Sigmoid colon (tissue), 7 donors: ENCODE results near the gene ATP9A. TPM values are rescaled to one million over a fixed set of nuclear protein-coding genes. Genes with fewer than 3 reads are reported as not detected.

Experiments
- DNase-seq: peaks from one replicate; pipeline ENCODE4 v3.0.0-alpha.2; 2019
- H3K27ac ChIP-seq, 4 donors: fragments of 200-600 bp; sonication (generic); one replicate each; pipeline ENCODE4 v1.5.1; 2016 to 2019; ENCODE audit warnings: mild to moderate bottlenecking in 1 of 4
- H3K27me3 ChIP-seq, 3 donors: fragments of 200-600 bp; sonication (generic); one replicate each; pipeline ENCODE4 v1.5.1; 2019; ENCODE audit warnings: mild to moderate bottlenecking in 1 of 3
- H3K36me3 ChIP-seq, 4 donors: fragments of 200-600 bp; sonication (generic); one replicate each; pipeline ENCODE4 v1.5.1; 2016 to 2019
- H3K4me1 ChIP-seq, 4 donors: fragments of 200-600 bp; sonication (generic); one replicate each; pipeline ENCODE4 v1.5.1; 2017 to 2019
- H3K4me3 ChIP-seq, 4 donors: fragments of 200-600 bp; sonication (generic); one replicate each; pipeline ENCODE4 v1.5.1; 2017 to 2019; ENCODE audit warnings: mild to moderate bottlenecking in 2 of 4, moderate library complexity in 1 of 4
- H3K9me3 ChIP-seq, 4 donors: fragments of 200-600 bp in 3 of 4; sonication (generic) in 3 of 4; one replicate each; pipeline versions ENCODE4 v1.5.1 to v1.6.1; 2013 to 2019
- EP300 ChIP-seq, 4 donors: sonication (generic); formaldehyde crosslinking; IDR thresholded peaks; one replicate each; pipeline ENCODE4 v1.6.1; 2017; ENCODE audit warnings: antibody characterized with exemption in 4 of 4
- POLR2A ChIP-seq, 2 donors: fragments of 450-650 bp; IDR thresholded peaks; one replicate each; pipeline ENCODE4 v1.6.1; 2016; ENCODE audit warnings: antibody characterized with exemption in 2 of 2, mild to moderate bottlenecking in 2 of 2, moderate library complexity in 2 of 2
- POLR2AphosphoS5 ChIP-seq, 4 donors: sonication (generic); formaldehyde crosslinking; IDR thresholded peaks; one replicate each; pipeline ENCODE4 v1.6.1; 2017; ENCODE audit warnings: antibody characterized with exemption in 4 of 4
- WGBS, 2 donors: extraction: QIAGEN DNeasy Blood & Tissue Kit; methylation state at CpG; one replicate each; pipeline ENCODE4 v1.1.7; 2013; 5-methylcytosine and 5-hydroxymethylcytosine counted together
- intact Hi-C: fragments of 100-400 bp; cut with DNase I; formaldehyde crosslinking; loops from one replicate; pipeline ENCODE4 v1.15.1; 2023
- polyA plus RNA-seq, 3 donors: library from polyadenylated mRNA; stranded (reverse); fragments of 200-250 nt; gene quantifications; one replicate each; pipeline ENCODE4 v1.2.3, GENCODE V29; 2013
- total RNA-seq, 4 donors: library from RNA; depleted of rRNA; stranded (reverse); fragments of >200 nt; gene quantifications; one replicate each; pipeline ENCODE4 v1.1.0, GENCODE V29; 2016
- TF ChIP-seq, protein P1 (sequence below), 4 experiments: fragments of 450-650 bp in 3 of 4; fragments of 200-600 bp in 1 of 4; IDR thresholded peaks; one replicate each; pipeline ENCODE4 v1.5.1; 2016 to 2019; ENCODE audit warnings: antibody characterized with exemption in 4 of 4, mild to moderate bottlenecking in 3 of 4, moderate library complexity in 2 of 4
- donor health status: healthy with polysubstance abuse.
- donor health status: Bipolar disorder and iron deficiency.
- donor health status: healthy.

The ATP9A gene
- total and polyA plus RNA-seq, 7 donors: 4.2 to 34.8 (median 31.0) TPM

DNA sequence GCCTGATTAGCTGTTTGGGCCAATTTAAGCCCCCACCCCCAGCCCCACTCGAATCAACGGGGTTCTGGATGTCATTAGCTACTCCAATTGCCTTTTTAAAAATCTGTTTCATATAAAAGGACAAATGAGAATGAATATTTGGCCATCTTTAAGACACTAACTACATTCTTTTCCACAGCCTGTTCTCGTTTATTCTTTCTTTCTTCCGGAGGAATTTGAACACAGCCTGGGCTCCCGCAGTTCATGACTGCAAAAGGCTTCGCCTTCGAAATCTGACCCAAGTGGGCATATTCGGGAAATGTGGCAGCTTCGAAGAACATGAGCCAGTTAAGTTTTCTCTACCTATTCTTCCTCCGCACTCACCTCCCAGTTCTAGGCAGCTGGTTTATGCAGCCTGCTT, 176.3 kb downstream of the ATP9A start:
- intact Hi-C loops: no loop called here
- Histone ChIP-seq H3K4me1 (peaks cover 0 to 13% (median 6%) of the 10 kb centered on the region in 4 donors), H3K27me3 (no peaks in the 10 kb centered on the region), H3K4me3 (no peak overlapping the region), H3K27ac (no peak overlapping the region), H3K9me3 (no peaks in the 10 kb centered on the region), H3K36me3 (peaks cover 0 to under 1% (median 0%) of the 10 kb centered on the region in 4 donors)
- 89% methylated on average over 10 of the region's 10 CpGs for WGBS, 2 donors
- no peak for DNase-seq
- TF ChIP-seq, protein P1, sequence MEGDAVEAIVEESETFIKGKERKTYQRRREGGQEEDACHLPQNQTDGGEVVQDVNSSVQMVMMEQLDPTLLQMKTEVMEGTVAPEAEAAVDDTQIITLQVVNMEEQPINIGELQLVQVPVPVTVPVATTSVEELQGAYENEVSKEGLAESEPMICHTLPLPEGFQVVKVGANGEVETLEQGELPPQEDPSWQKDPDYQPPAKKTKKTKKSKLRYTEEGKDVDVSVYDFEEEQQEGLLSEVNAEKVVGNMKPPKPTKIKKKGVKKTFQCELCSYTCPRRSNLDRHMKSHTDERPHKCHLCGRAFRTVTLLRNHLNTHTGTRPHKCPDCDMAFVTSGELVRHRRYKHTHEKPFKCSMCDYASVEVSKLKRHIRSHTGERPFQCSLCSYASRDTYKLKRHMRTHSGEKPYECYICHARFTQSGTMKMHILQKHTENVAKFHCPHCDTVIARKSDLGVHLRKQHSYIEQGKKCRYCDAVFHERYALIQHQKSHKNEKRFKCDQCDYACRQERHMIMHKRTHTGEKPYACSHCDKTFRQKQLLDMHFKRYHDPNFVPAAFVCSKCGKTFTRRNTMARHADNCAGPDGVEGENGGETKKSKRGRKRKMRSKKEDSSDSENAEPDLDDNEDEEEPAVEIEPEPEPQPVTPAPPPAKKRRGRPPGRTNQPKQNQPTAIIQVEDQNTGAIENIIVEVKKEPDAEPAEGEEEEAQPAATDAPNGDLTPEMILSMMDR (IDR thresholded peaks at IDR 0.05): no peak
- TF ChIP-seq EP300 (IDR thresholded peaks at IDR 0.05): no peak
- no peak for TF ChIP-seq POLR2A (IDR thresholded peaks at IDR 0.05)
- no peak for TF ChIP-seq POLR2AphosphoS5 (IDR thresholded peaks at IDR 0.05)

DNA sequence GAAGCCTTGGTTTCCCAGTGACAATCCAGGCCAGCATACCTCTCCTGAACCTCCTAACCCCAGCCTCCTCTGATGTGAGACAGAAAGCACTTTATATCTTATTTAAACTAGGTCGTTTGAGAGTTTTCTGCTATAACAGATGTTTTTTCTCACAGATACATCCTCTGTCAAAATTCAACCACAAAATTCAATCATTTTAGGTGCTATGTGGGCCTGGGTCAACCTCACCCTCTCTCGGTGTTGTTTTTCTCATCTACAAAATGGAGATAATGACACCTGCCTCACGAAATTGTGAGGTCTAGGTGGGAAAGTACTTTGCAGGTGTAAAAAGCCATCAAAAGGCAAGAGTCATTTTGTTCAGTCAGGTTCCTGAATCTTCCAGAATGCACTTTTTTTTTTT, 179.4 kb downstream of the ATP9A start:
- intact Hi-C loops: no loop called here
- Histone ChIP-seq H3K27me3 (no peaks in the 10 kb centered on the region), H3K4me1 (no peaks in the 10 kb centered on the region), H3K4me3 (no peak overlapping the region), H3K36me3 (no peaks in the 10 kb centered on the region), H3K9me3 (no peaks in the 10 kb centered on the region), H3K27ac (no peak overlapping the region)
- DNase-seq: no peak
- 60 to 71% methylated on average over 3 of the region's 3 CpGs for WGBS, 2 donors
- TF ChIP-seq EP300 (IDR thresholded peaks at IDR 0.05) (no peak), POLR2AphosphoS5 (IDR thresholded peaks at IDR 0.05) (no peak), POLR2A (IDR thresholded peaks at IDR 0.05) (no peak)
- TF ChIP-seq, protein P1 (IDR thresholded peaks at IDR 0.05): no peak

DNA sequence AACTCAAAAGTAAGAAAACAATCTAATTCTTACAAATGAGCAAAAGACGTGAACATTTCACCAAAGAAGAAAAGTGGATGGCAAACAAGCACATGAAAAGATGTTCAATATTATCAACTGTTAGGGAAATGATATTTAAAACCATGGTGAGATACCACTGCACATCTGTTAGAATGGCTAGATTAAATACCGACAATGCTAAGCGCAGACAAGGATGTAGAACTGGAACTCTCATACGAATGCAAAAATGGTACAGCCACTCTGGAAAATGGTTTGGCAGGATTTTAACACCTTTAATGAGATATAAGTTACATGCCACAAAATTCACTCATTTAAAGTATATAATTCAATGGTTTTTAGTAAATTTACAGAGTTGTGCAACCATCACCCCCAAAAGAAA, 181.0 kb downstream of the ATP9A start:
- DNase-seq: no peak
- TF ChIP-seq EP300 (IDR thresholded peaks at IDR 0.05): no peak
- Histone ChIP-seq H3K27ac (no peak overlapping the region), H3K27me3 (no peaks in the 10 kb centered on the region), H3K36me3 (no peaks in the 10 kb centered on the region), H3K9me3 (no peaks in the 10 kb centered on the region), H3K4me3 (no peak overlapping the region), H3K4me1 (no peaks in the 10 kb centered on the region)
- intact Hi-C loops: no loop called here
- WGBS, 2 donors: 93 to 96% methylated on average over 4 of the region's 4 CpGs

DNA sequence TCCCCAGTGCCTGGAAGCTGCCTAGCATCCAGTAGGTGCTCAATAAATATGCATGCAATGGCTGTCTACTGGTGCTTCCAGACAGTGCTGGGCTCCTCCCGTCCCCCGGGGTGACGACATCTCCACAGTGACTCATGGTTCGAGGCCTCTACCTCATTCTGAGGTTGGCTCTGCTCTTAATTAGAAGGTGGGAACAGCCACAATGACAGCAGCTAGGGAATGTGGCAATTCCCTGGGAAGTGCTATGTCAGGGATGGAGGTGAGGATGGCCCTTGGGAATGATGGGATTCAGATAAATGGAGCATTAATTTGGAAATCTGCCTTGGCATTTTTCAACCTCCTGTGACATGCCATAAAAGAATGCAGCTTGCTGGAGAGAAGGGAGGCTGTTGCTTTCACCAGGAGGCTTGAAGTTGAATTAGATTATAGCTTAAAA, 182.2 kb downstream of the ATP9A start:
- Histone ChIP-seq H3K36me3 (no peaks in the 10 kb centered on the region), H3K27ac (no peak overlapping the region), H3K9me3 (no peaks in the 10 kb centered on the region), H3K4me3 (no peak overlapping the region), H3K27me3 (no peaks in the 10 kb centered on the region), H3K4me1 (no peaks in the 10 kb centered on the region)
- intact Hi-C loops: no loop called here
- no peak for TF ChIP-seq EP300 (IDR thresholded peaks at IDR 0.05)
- TF ChIP-seq, protein P1 (IDR thresholded peaks at IDR 0.05): no peak
- no peak for TF ChIP-seq POLR2AphosphoS5 (IDR thresholded peaks at IDR 0.05)
- no peak for TF ChIP-seq POLR2A (IDR thresholded peaks at IDR 0.05)
- no peak for DNase-seq
- 82 to 87% methylated on average over 4 of the region's 4 CpGs for WGBS, 2 donors

DNA sequence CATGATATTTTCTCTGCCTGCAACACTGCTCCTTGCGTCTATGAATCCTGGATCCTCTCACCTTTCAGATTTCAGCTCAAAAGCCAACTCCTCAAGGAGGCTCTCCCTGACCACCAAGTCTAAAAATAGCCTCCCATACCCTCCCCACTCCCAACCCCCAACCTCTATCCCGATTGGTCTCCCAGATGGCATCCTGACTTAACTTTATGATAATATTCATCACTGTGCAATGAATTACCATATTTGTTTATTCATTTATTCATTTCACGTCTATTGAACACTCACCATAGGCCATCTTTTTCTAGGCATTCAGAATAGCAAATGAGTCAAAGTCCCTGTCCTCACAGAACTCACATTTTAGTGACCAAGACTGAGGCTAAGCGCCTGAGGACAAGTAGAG, 183.0 kb downstream of the ATP9A start:
- TF ChIP-seq POLR2A (IDR thresholded peaks at IDR 0.05) (no peak), POLR2AphosphoS5 (IDR thresholded peaks at IDR 0.05) (no peak), EP300 (IDR thresholded peaks at IDR 0.05) (no peak)
- TF ChIP-seq, protein P1 (IDR thresholded peaks at IDR 0.05): no peak
- no peaks in the 10 kb centered on the region for H3K36me3 ChIP-seq
- WGBS, 2 donors: 87 to 92% methylated on average over 4 of the region's 4 CpGs
- no peak overlapping the region for H3K4me3 ChIP-seq
- no peaks in the 10 kb centered on the region for H3K27me3 ChIP-seq
- H3K4me1 ChIP-seq: no peaks in the 10 kb centered on the region
- DNase-seq: no peak
- intact Hi-C loops: no loop called here
- no peaks in the 10 kb centered on the region for H3K9me3 ChIP-seq
- H3K27ac ChIP-seq: no peak overlapping the region
